Ramos (cell line): ENCODE results near the gene DAZAP1.

ENCODE experiments used
- in situ Hi-C: fragments of 300-500 bp; cut with MboI; formaldehyde crosslinking; loops from one replicate; pipeline ENCODE4 v1.14.3; 2022; ENCODE audit warnings: low sequenced_read_pairs; ENCODE audit not compliant: unreplicated experiment

DAZAP1 gene

GRCh38 chr19:1453525-1454364 is 46.4 kb downstream of the DAZAP1 start:
- in situ Hi-C loops = no loop called here

- in situ Hi-C loops = no loop called here
These were observed 47.6 kb downstream of the DAZAP1 start for GRCh38 chr19:1455002-1455335.

- in situ Hi-C loops = no loop called here
These were observed 48.1 kb downstream of the DAZAP1 start for GRCh38 chr19:1455336-1456120.

DNA sequence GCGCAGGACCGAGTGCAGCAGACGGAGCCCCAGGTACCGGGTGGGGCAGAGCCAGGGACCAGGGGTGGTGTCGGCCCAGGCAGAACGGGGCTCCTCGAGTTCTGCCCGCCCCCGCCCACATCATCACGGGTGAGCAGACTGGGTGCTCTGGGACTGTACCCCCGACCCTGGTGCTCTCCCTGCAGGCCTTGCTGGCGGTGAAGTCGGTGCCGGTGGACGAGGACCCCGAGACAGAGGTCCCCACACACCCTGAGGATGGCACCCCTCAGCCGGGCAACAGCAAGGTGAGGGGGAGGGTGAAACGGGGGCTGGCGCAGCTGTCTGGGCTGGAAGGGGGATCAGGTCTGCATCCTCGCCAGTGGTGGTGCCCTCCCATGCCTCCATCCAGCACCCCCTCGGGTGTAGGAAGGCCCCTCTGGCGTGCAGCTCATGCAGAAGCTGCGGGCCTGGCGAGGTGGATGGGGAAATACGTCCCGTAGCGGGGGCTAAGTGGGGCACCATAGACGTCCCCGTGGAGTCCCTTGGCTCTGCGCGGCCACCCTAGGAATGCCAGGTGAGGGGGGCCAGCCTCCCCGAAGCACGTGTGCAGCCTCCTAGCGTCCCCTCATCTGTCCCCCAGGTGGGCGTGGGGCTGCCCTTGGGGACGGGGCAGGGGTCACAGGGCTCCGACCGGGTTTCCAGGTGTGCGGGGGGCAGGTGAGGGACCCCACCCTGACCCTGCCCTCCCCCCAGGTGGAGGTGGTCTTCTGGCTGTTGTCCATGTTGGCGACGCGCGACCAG is 48.9 kb downstream of the DAZAP1 start:
- in situ Hi-C loops = no loop called here

GRCh38 chr19:1457031-1457739 is 49.8 kb downstream of the DAZAP1 start:
- in situ Hi-C loops = no loop called here

DNA sequence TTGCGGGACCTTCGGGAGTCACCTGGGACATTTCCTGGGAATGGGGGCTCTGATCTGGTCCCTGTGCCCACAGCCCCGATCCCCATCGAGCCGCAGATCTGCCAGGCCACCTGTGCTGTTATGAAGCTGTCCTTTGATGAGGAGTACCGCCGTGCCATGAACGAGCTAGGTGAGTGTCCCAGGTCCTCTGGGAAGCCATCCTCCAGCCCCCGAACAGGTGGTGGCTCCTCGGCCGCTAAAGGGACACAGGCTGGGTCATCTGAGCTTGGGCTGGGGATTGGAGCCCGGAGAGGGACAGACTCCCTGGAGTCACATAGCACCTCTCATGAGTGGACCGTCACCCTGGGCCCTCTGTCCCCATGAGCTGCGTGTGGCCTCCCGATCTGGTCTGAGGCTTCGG is 50.5 kb downstream of the DAZAP1 start:
- in situ Hi-C loops = no loop called here

DNA sequence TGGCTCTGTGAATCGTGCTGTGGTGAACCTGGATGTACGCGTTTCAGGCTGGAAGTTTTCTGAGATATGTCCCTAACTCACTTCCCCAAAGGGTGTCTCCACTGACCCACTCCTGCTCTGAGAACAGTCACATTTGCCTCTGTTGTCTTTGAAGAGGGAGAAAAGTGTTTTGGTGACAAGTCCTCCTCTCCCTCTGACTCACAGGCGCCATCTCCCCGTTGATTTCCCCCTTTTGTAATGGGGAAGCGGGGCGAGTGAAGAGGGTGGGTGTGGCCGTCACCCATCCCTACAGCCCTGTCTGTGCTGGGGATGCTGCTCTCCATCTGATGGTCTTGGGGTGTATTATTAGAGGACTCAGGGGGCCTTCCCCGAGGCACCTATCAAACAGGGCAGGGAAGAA is 52.1 kb downstream of the DAZAP1 start:
- in situ Hi-C loops = no loop called here

GRCh38 chr19:1460033-1460995 is 52.9 kb downstream of the DAZAP1 start:
- in situ Hi-C loops = no loop called here

GRCh38 chr19:1461862-1462261 is 54.5 kb downstream of the DAZAP1 start:
- in situ Hi-C loops = no loop called here

- in situ Hi-C loops = no loop called here
These were observed 58.0 kb downstream of the DAZAP1 start for GRCh38 chr19:1465191-1466016.

DNA sequence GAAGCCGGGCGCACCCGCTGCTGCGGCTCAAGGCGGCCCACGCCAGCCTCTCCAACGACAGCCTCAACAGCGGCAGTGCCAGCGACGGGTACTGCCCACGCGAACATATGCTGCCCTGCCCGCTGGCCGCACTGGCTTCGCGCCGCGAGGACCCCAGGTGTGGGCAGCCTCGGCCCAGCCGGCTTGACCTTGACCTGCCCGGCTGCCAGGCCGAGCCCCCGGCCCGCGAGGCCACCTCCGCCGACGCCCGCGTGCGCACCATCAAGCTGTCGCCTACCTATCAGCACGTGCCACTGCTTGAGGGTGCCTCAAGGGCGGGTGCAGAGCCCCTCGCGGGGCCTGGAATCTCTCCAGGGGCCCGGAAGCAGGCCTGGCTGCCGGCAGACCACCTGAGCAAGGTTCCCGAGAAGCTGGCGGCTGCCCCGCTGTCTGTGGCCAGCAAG is 58.7 kb downstream of the DAZAP1 start:
- in situ Hi-C loops = no loop called here

DNA sequence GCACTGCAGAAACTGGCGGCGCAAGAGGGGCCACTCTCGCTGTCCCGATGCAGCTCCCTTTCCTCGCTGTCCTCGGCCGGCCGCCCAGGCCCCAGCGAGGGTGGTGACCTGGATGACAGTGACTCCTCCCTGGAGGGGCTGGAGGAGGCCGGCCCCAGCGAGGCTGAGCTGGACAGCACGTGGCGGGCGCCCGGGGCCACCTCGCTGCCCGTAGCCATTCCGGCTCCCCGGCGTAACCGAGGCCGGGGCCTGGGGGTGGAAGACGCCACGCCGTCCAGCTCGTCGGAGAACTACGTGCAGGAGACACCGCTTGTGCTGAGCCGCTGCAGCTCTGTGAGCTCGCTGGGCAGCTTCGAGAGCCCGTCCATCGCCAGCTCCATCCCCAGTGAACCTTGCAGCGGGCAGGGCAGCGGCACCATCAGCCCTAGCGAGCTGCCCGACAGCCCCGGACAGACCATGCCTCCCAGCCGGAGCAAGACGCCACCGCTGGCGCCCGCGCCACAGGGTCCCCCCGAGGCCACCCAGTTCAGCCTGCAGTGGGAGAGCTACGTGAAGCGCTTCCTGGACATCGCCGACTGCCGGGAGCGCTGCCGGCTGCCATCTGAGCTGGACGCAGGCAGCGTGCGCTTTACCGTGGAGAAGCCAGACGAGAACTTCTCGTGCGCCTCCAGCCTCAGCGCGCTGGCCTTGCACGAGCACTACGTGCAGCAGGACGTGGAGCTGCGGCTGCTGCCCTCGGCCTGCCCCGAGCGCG is 59.3 kb downstream of the DAZAP1 start:
- in situ Hi-C loops = no loop called here

DNA sequence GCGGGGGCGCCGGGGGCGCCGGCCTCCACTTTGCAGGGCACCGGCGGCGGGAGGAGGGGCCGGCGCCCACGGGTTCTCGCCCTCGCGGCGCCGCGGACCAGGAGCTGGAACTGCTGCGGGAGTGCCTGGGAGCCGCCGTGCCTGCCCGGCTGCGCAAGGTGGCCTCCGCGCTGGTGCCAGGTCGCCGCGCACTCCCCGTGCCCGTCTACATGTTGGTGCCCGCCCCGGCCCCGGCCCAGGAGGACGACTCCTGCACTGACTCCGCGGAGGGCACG is 59.8 kb downstream of the DAZAP1 start:
- in situ Hi-C loops = no loop called here

- in situ Hi-C loops = no loop called here
These were observed 60.3 kb downstream of the DAZAP1 start for GRCh38 chr19:1467490-1468273.

- in situ Hi-C loops = no loop called here
These were observed 61.0 kb downstream of the DAZAP1 start for GRCh38 chr19:1468274-1468820.

GRCh38 chr19:1468821-1469254 is 61.5 kb downstream of the DAZAP1 start:
- in situ Hi-C loops = no loop called here
